Measurements from ENCODE around the gene TRIML1. TPM values are rescaled to one million over a fixed set of nuclear protein-coding genes. Genes with fewer than 3 reads are reported as not detected.

The TRIML1 gene
- total RNA-seq, 1 donor from 2014 or later, result not detected

DNA sequence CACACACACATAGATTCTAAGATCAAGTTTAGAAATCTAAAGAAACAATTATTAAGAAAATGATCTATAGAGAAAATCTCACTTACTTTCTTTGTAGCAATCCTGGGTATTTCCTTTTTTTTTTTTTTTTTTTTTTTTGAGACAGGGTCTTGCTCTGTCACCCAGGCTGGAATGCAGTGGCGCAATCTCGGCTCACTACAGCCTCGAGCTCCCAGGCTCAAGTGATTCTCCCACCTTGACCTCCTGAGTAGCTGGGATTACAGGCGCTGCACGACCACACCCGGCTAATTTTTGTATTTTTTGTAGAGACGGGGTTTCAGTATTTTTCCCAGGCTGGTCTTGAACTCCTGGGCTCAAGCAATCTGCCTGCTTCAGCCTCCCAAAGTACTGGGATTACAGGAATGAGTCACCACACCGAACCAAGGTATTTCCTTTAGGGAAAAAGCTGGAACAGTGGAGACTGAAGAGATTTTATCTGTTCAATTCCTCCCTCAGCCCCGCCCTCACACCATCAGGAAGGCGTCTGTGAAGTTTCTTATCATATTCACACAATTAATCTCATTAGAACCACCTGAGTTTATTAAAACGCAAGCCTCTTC lies 30.0 kb upstream of the TRIML1 start, which contains the start of gene TRIML2:
TRIML2 (minus strand) TSS at position 447 of the 599 bp plus-strand sequence. CDS start 4,235 bp downstream, outside the sequence.
- Mint-ChIP-seq H3K4me3 (ENCODE audit: unreplicated experiment) (no peak within 1 kb of the TSS), H3K36me3 (ENCODE audit: unreplicated experiment) (no peaks in the 10 kb centered on the region), H3K9me3 (ENCODE audit: unreplicated experiment) (no peaks in the 10 kb centered on the region), H3K4me1 (ENCODE audit: low read depth, unreplicated experiment) (peaks cover 10% of the 10 kb centered on the region), H3K27ac (ENCODE audit: unreplicated experiment) (peak within 1 kb of the TSS; percentile 5), H3K27me3 (ENCODE audit: unreplicated experiment) (no peaks in the 10 kb centered on the region)
- DNase-seq, result no peak
- TF ChIP-seq, protein P1, sequence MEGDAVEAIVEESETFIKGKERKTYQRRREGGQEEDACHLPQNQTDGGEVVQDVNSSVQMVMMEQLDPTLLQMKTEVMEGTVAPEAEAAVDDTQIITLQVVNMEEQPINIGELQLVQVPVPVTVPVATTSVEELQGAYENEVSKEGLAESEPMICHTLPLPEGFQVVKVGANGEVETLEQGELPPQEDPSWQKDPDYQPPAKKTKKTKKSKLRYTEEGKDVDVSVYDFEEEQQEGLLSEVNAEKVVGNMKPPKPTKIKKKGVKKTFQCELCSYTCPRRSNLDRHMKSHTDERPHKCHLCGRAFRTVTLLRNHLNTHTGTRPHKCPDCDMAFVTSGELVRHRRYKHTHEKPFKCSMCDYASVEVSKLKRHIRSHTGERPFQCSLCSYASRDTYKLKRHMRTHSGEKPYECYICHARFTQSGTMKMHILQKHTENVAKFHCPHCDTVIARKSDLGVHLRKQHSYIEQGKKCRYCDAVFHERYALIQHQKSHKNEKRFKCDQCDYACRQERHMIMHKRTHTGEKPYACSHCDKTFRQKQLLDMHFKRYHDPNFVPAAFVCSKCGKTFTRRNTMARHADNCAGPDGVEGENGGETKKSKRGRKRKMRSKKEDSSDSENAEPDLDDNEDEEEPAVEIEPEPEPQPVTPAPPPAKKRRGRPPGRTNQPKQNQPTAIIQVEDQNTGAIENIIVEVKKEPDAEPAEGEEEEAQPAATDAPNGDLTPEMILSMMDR (IDR thresholded peaks at IDR 0.05; ENCODE audit: partially characterized antibody, unreplicated experiment), result no peak

DNA sequence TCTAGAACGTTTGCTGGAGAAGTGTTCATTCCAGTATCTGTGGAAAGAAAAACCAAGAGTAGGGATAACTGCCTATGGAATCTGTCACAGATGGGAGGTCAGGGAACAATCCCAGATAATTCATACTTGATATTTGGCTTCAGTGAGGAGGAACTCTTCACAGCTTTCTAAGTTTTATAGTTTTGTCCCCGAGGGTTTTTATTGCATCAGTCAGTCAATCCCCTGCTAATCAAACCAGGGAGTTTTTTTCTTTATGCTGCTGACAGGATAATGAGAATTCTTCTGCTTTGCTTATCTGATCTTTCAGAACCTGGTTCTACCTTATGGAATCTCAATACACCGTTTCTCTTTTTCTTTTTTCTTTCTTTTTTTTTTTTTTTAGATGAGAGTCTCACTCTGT lies 29.2 kb upstream of the TRIML1 start:
- Mint-ChIP-seq H3K27me3 (ENCODE audit: unreplicated experiment) (no peaks in the 10 kb centered on the region), H3K27ac (ENCODE audit: unreplicated experiment) (no peak overlapping the region), H3K4me1 (ENCODE audit: low read depth, unreplicated experiment) (peaks cover 10% of the 10 kb centered on the region), H3K36me3 (ENCODE audit: unreplicated experiment) (no peaks in the 10 kb centered on the region), H3K9me3 (ENCODE audit: unreplicated experiment) (no peaks in the 10 kb centered on the region), H3K4me3 (ENCODE audit: unreplicated experiment) (no peak overlapping the region)
- TF ChIP-seq, protein P1 (IDR thresholded peaks at IDR 0.05; ENCODE audit: partially characterized antibody, unreplicated experiment), result no peak
- DNase-seq, result no peak

DNA sequence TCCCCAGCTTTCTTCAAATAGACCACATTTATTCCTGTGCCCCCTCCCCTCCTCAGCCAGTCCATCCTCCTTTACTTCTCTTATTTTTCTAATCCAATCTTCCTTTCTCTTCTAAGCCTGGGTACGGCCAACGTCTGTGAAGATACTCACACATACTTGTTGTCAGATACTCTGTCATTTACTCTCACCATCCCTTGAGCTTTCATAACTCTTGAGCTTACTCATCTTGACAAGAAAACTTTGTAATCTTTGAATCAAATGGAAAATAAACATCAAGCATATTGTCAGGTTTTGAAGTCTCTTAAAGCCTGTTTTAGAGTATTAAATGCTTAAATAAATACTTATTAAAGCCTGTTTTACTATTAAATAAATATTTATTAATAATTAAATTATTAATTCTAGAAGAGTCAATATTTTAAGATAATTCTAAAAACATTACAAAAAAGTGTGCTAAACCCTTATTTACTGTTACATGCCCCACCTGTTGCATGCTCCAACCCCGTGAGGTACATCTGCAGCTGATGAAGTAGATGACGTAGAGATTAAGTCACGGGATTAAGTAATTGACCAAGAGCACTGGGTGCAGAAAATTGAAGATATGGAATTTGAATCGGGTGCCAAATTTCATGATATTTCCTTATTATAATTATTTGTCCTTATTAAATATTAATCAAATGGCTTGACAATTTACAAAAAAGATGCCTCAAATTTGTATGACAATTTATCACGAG lies 28.3 kb upstream of the TRIML1 start:
- H3K4me1 Mint-ChIP-seq (ENCODE audit: low read depth, unreplicated experiment), result peaks cover 10% of the 10 kb centered on the region
- no peaks in the 10 kb centered on the region for H3K27me3 Mint-ChIP-seq (ENCODE audit: unreplicated experiment)
- no peak overlapping the region for H3K27ac Mint-ChIP-seq (ENCODE audit: unreplicated experiment)
- H3K36me3 Mint-ChIP-seq (ENCODE audit: unreplicated experiment), result no peaks in the 10 kb centered on the region
- H3K9me3 Mint-ChIP-seq (ENCODE audit: unreplicated experiment), result no peaks in the 10 kb centered on the region
- no peak overlapping the region for H3K4me3 Mint-ChIP-seq (ENCODE audit: unreplicated experiment)
- TF ChIP-seq, protein P1 (IDR thresholded peaks at IDR 0.05; ENCODE audit: partially characterized antibody, unreplicated experiment), result no peak
- no peak for DNase-seq

DNA sequence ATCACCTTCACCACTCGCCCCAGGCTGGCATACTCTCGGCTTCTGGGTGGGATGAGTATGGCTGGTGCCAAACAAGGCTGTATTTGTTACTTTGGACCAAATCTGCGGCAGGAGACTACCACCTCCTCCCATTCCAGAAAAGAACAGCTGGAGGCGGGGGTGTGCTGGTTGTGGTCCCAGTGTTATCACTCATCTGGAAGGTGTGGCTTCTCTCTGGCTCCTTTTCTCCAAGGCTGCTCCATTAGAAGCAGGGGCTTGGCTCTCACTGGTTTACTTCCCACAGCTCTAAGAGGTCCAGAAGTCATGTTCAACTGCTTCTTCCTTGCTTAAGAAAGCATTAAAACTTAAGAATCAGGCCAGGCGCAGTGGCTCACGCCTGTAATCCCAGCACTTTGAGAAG lies 27.3 kb upstream of the TRIML1 start:
- no peaks in the 10 kb centered on the region for H3K27me3 Mint-ChIP-seq (ENCODE audit: unreplicated experiment)
- TF ChIP-seq, protein P1 (IDR thresholded peaks at IDR 0.05; ENCODE audit: partially characterized antibody, unreplicated experiment), result no peak

DNA sequence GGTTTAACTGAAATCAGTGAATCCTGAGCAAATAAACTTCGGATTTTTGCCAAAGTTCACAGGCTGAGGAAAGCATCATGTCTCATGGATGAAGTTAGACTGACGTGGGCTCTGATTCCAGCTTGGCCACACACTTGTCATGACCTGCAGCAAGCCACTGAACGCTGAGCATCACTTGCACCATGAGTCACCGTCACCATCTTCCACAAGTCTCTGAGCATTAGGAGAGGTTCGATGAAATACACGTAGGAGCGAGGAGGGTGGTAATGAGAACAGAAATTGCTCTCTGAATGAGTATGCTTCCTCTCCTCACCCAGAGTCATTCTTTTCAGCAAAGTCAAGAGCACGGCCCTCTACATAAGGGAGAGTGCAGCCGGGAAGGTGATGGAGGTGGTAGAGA lies 26.1 kb upstream of the TRIML1 start:
- Mint-ChIP-seq H3K27me3 (ENCODE audit: unreplicated experiment) (no peaks in the 10 kb centered on the region), H3K36me3 (ENCODE audit: unreplicated experiment) (no peaks in the 10 kb centered on the region), H3K4me3 (ENCODE audit: unreplicated experiment) (no peak overlapping the region), H3K4me1 (ENCODE audit: low read depth, unreplicated experiment) (peaks cover 6% of the 10 kb centered on the region), H3K27ac (ENCODE audit: unreplicated experiment) (no peak overlapping the region), H3K9me3 (ENCODE audit: unreplicated experiment) (peaks cover under 1% of the 10 kb centered on the region)
- DNase-seq, result no peak
- TF ChIP-seq, protein P1 (IDR thresholded peaks at IDR 0.05; ENCODE audit: partially characterized antibody, unreplicated experiment), result no peak

More for the DNA sequence above, 27.3 kb upstream of the TRIML1 start:
- H3K36me3 Mint-ChIP-seq (ENCODE audit: unreplicated experiment), result no peaks in the 10 kb centered on the region
- DNase-seq, result no peak
- no peaks in the 10 kb centered on the region for H3K9me3 Mint-ChIP-seq (ENCODE audit: unreplicated experiment)
- no peak overlapping the region for H3K4me3 Mint-ChIP-seq (ENCODE audit: unreplicated experiment)
- peaks cover 10% of the 10 kb centered on the region for H3K4me1 Mint-ChIP-seq (ENCODE audit: low read depth, unreplicated experiment)
- no peak overlapping the region for H3K27ac Mint-ChIP-seq (ENCODE audit: unreplicated experiment)
